Measurements from ENCODE around the gene ARL13B.

- TF ChIP-seq, protein P1, sequence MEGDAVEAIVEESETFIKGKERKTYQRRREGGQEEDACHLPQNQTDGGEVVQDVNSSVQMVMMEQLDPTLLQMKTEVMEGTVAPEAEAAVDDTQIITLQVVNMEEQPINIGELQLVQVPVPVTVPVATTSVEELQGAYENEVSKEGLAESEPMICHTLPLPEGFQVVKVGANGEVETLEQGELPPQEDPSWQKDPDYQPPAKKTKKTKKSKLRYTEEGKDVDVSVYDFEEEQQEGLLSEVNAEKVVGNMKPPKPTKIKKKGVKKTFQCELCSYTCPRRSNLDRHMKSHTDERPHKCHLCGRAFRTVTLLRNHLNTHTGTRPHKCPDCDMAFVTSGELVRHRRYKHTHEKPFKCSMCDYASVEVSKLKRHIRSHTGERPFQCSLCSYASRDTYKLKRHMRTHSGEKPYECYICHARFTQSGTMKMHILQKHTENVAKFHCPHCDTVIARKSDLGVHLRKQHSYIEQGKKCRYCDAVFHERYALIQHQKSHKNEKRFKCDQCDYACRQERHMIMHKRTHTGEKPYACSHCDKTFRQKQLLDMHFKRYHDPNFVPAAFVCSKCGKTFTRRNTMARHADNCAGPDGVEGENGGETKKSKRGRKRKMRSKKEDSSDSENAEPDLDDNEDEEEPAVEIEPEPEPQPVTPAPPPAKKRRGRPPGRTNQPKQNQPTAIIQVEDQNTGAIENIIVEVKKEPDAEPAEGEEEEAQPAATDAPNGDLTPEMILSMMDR (IDR thresholded peaks at IDR 0.05; ENCODE audit: low read length) = no peak
- TF ChIP-seq EZH2 (IDR thresholded peaks at IDR 0.05; ENCODE audit: borderline replicate concordance, low read length) = no peak
Measured at GRCh38 chr3:94046533-94046932, 66.6 kb downstream of the ARL13B start.
